ENCODE measurements around the gene CEP89.

GRCh38 chr19:33000910-33001309, 29.2 kb upstream of the CEP89 start:
- TF ChIP-seq CTCF (IDR thresholded peaks at IDR 0.05) (no peak), POLR2A (IDR thresholded peaks at IDR 0.05) (no peak)
